GM12891 (cell line): ENCODE results near the gene NIT1.

ENCODE experiments used
- PAX5 ChIP-seq: IDR thresholded peaks from 2 replicates; pipeline ENCODE4 v1.6.1; 2011; ENCODE audit warnings: low read length, moderate library complexity, mild to moderate bottlenecking; ENCODE audit not compliant: insufficient read depth, severe bottlenecking
- POLR2A ChIP-seq: IDR thresholded peaks from 2 replicates; pipeline ENCODE4 v1.6.1; 2011; ENCODE audit warnings: low read depth, low read length, control low read depth
- POLR2AphosphoS5 ChIP-seq: IDR thresholded peaks from 2 replicates; pipeline ENCODE4 v1.6.1; 2011; ENCODE audit warnings: low read depth, low read length, control low read depth
- SPI1 ChIP-seq: IDR thresholded peaks from 2 replicates; pipeline ENCODE4 v1.6.1; 2011; ENCODE audit warnings: low read depth, low read length, control low read depth
- TAF1 ChIP-seq: IDR thresholded peaks from 2 replicates; pipeline ENCODE4 v1.6.1; 2011; ENCODE audit warnings: low read depth, low read length, control low read depth

- no peak for TF ChIP-seq POLR2A
- TF ChIP-seq PAX5 = no peak
- no peak for TF ChIP-seq POLR2AphosphoS5
- no peak for TF ChIP-seq TAF1
- TF ChIP-seq SPI1 = no peak
These were observed 40.5 kb upstream of the NIT1 start for GRCh38 chr1:161077426-161077825.
